ENCODE measurements around the gene COL8A1.

DNA sequence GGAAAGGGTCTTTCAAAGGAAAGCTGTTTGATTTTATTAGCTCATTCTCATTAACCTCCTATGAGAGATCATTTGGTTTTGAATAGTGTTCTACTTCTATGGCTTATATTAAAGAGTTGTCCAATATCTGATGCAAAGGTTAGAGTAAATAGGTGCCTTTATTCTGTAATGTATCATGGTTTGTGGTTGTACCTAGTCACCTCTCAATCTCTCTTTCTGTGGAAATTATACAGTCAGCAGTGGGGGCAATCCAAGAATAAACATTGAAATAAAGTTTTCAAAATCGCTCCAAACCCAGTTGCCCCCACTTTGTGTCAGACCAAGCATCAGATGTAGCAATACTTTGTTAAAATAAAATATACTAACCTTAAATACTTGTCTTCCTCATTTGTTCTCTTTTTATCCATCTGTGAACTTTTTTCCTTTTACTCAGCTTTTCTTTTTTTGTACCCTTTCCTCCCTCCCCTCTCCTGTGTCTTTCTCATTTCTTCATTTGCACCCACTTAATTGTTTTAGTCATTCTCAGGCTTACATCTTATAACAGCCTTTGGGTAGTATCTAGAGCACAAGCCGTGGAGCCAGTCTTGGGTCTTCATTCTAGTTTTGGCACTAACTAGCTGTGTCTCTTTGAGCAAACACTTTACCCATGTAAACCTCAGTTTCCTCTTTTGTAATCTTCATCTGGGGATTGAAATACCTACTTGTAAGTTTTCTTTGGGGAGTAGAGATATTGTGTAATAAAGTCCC lies 196.0 kb downstream of the COL8A1 start:
- TF ChIP-seq, protein P1, sequence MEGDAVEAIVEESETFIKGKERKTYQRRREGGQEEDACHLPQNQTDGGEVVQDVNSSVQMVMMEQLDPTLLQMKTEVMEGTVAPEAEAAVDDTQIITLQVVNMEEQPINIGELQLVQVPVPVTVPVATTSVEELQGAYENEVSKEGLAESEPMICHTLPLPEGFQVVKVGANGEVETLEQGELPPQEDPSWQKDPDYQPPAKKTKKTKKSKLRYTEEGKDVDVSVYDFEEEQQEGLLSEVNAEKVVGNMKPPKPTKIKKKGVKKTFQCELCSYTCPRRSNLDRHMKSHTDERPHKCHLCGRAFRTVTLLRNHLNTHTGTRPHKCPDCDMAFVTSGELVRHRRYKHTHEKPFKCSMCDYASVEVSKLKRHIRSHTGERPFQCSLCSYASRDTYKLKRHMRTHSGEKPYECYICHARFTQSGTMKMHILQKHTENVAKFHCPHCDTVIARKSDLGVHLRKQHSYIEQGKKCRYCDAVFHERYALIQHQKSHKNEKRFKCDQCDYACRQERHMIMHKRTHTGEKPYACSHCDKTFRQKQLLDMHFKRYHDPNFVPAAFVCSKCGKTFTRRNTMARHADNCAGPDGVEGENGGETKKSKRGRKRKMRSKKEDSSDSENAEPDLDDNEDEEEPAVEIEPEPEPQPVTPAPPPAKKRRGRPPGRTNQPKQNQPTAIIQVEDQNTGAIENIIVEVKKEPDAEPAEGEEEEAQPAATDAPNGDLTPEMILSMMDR (IDR thresholded peaks at IDR 0.05): no peak
- TF ChIP-seq POLR2A (IDR thresholded peaks at IDR 0.05): no peak
